HepG2 (cell line): Measurements from ENCODE around the gene OSBPL1A. TPM values are rescaled to one million over a fixed set of nuclear protein-coding genes. Genes with fewer than 3 reads are reported as not detected.
A peak's percentile ranks its signal among the peaks of the same experiment; 100 is the strongest.

Experiments used
- BCL6 ChIP-seq: IDR thresholded peaks from 2 replicates; pipeline ENCODE4 v1.6.1; 2016; ENCODE audit warnings: missing genetic modification reagents, missing compliant biosample characterization
- CSRNP2 ChIP-seq: sonication (generic); formaldehyde crosslinking; conservative IDR thresholded peaks from 2 replicates; pipeline ENCODE4 v1.8.0; 2022; ENCODE audit warnings: low read depth, missing genetic modification reagents
- FIP1L1 ChIP-seq: fragments of 200-400 bp; formaldehyde crosslinking; IDR thresholded peaks from 2 replicates; pipeline ENCODE4 v1.6.1; 2018; ENCODE audit warnings: low read depth, mild to moderate bottlenecking, low read length, moderate library complexity, borderline replicate concordance; ENCODE audit not compliant: insufficient read depth
- HIC2 ChIP-seq: sonication (generic); formaldehyde crosslinking; IDR thresholded peaks from 2 replicates; pipeline ENCODE4 v1.9.0; 2022; ENCODE audit warnings: low read depth, missing genetic modification reagents
- HOMEZ ChIP-seq: IDR thresholded peaks from 2 replicates; pipeline ENCODE4 v1.6.1; 2016; ENCODE audit warnings: low read depth
- MAFG ChIP-seq: sonication (generic); formaldehyde crosslinking; IDR thresholded peaks from 2 replicates; pipeline ENCODE4 v1.5.1; 2020; ENCODE audit warnings: mild to moderate bottlenecking, missing genetic modification reagents
- SRSF1 ChIP-seq: fragments of 200-400 bp; formaldehyde crosslinking; optimal IDR thresholded peaks from 2 replicates; pipeline ENCODE3; 2017; ENCODE audit warnings: mild to moderate bottlenecking, low read depth, low read length, moderate library complexity
- ZFP36L1 ChIP-seq: sonication (generic); formaldehyde crosslinking; IDR thresholded peaks from 2 replicates; pipeline ENCODE4 v1.8.0; 2022; ENCODE audit warnings: mild to moderate bottlenecking, missing genetic modification reagents, moderate library complexity
- ZMYM3 ChIP-seq: sonication (generic); formaldehyde crosslinking; IDR thresholded peaks from 2 replicates; pipeline ENCODE4 v1.5.1; 2020; ENCODE audit warnings: mild to moderate bottlenecking, missing genetic modification reagents
- ZNF337 ChIP-seq: sonication (generic); formaldehyde crosslinking; IDR thresholded peaks from 2 replicates; pipeline ENCODE4 v1.5.1; 2020; ENCODE audit warnings: missing genetic modification reagents, low read depth, mild to moderate bottlenecking, borderline replicate concordance
- ZNF670 ChIP-seq: sonication (generic); formaldehyde crosslinking; IDR thresholded peaks from 2 replicates; pipeline ENCODE4 v1.8.0; 2022; ENCODE audit warnings: mild to moderate bottlenecking, missing genetic modification reagents, borderline replicate concordance
- polyA plus RNA-seq, 8 experiments: library from polyadenylated mRNA; depleted of rRNA in 3 of 8; stranded (reverse) in 7 of 8; unstranded in 1 of 8; fragments of >200 nt; fragmentation: Illumina TruSeq in 4 of 8; extraction: Trizol in 4 of 8; gene quantifications; 2 replicates each; pipeline versions ENCODE4 v1.2.1 to v1.2.3, GENCODE V29; 2011 to 2016; ENCODE audit warnings: low read depth in 4 of 8, missing spikeins in 1 of 8, mixed read lengths in 1 of 8; ENCODE audit not compliant: insufficient read depth in 1 of 8
- total RNA-seq, 5 experiments: library from RNA; depleted of rRNA; stranded (reverse); fragments of >200 nt; fragmentation: Illumina TruSeq; extraction: Trizol; gene quantifications; 2 replicates each; pipeline ENCODE4 v1.2.3, GENCODE V29; 2016; ENCODE audit warnings: low read depth in 1 of 5
- TF ChIP-seq, protein P1 (sequence below): sonication (generic); formaldehyde crosslinking; IDR thresholded peaks from 2 replicates; pipeline ENCODE4 v1.8.1; 2023; ENCODE audit warnings: mild to moderate bottlenecking, inconsistent platforms, moderate library complexity, missing genetic modification reagents, borderline replicate concordance
- TF ChIP-seq, protein P2 (sequence below): sonication (generic); formaldehyde crosslinking; IDR thresholded peaks from 2 replicates; pipeline ENCODE4 v1.4.0; 2020; ENCODE audit warnings: mild to moderate bottlenecking, missing genetic modification reagents

OSBPL1A gene
- total and polyA plus RNA-seq, 2 of the 13 experiments (the other 11 are each of a cell fraction or from before 2014, with no cell fraction given) = 0.02 TPM; not detected in 1

DNA sequence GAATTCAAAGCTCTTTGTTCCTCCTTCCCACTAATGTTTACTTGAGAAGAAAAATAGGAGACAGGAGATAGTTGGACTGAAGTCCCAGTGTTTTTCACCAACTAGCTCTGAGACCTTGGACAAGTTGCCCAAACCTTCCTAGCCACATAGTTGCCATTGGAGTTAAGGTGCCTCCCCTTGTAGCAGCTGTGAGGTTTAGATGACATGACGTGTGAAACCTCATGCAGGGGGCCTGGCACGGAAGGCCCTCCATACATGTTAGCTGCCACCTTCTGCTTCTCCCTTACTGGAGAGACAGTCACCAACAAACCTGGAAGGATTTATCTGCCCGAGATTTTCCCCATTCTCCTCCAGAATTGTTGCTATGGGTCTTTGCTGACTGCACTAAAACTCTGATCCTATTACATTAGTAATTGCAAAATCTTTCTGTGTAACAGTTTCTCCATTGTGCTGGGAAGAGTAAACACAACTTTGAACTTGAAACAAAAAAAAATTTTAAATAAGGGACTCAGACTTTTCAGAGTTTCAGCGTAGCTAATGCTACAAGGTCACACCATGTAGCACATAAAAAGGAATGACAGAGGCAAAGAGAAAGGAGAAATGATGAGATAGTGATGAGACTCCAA is 282.6 kb downstream of the OSBPL1A start (continued):
- TF ChIP-seq, protein P1, sequence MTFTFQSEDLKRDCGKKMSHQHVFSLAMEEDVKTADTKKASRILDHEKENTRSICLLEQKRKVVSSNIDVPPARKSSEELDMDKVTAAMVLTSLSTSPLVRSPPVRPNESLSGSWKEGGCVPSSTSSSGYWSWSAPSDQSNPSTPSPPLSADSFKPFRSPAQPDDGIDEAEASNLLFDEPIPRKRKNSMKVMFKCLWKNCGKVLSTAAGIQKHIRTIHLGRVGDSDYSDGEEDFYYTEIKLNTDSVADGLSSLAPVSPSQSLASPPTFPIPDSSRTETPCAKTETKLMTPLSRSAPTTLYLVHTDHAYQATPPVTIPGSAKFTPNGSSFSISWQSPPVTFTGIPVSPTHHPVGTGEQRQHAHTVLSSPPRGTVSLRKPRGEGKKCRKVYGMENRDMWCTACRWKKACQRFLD (CRISPR knock-in tag) = no peak
- no peak for TF ChIP-seq ZNF337 (CRISPR knock-in tag)
- TF ChIP-seq MAFG = no peak
- no peak for TF ChIP-seq SRSF1
- TF ChIP-seq HOMEZ = no peak
- no peak for TF ChIP-seq HIC2
- no peak for TF ChIP-seq CSRNP2 (CRISPR knock-in tag)
- no peak for TF ChIP-seq ZMYM3 (CRISPR knock-in tag)
- TF ChIP-seq, protein P2, sequence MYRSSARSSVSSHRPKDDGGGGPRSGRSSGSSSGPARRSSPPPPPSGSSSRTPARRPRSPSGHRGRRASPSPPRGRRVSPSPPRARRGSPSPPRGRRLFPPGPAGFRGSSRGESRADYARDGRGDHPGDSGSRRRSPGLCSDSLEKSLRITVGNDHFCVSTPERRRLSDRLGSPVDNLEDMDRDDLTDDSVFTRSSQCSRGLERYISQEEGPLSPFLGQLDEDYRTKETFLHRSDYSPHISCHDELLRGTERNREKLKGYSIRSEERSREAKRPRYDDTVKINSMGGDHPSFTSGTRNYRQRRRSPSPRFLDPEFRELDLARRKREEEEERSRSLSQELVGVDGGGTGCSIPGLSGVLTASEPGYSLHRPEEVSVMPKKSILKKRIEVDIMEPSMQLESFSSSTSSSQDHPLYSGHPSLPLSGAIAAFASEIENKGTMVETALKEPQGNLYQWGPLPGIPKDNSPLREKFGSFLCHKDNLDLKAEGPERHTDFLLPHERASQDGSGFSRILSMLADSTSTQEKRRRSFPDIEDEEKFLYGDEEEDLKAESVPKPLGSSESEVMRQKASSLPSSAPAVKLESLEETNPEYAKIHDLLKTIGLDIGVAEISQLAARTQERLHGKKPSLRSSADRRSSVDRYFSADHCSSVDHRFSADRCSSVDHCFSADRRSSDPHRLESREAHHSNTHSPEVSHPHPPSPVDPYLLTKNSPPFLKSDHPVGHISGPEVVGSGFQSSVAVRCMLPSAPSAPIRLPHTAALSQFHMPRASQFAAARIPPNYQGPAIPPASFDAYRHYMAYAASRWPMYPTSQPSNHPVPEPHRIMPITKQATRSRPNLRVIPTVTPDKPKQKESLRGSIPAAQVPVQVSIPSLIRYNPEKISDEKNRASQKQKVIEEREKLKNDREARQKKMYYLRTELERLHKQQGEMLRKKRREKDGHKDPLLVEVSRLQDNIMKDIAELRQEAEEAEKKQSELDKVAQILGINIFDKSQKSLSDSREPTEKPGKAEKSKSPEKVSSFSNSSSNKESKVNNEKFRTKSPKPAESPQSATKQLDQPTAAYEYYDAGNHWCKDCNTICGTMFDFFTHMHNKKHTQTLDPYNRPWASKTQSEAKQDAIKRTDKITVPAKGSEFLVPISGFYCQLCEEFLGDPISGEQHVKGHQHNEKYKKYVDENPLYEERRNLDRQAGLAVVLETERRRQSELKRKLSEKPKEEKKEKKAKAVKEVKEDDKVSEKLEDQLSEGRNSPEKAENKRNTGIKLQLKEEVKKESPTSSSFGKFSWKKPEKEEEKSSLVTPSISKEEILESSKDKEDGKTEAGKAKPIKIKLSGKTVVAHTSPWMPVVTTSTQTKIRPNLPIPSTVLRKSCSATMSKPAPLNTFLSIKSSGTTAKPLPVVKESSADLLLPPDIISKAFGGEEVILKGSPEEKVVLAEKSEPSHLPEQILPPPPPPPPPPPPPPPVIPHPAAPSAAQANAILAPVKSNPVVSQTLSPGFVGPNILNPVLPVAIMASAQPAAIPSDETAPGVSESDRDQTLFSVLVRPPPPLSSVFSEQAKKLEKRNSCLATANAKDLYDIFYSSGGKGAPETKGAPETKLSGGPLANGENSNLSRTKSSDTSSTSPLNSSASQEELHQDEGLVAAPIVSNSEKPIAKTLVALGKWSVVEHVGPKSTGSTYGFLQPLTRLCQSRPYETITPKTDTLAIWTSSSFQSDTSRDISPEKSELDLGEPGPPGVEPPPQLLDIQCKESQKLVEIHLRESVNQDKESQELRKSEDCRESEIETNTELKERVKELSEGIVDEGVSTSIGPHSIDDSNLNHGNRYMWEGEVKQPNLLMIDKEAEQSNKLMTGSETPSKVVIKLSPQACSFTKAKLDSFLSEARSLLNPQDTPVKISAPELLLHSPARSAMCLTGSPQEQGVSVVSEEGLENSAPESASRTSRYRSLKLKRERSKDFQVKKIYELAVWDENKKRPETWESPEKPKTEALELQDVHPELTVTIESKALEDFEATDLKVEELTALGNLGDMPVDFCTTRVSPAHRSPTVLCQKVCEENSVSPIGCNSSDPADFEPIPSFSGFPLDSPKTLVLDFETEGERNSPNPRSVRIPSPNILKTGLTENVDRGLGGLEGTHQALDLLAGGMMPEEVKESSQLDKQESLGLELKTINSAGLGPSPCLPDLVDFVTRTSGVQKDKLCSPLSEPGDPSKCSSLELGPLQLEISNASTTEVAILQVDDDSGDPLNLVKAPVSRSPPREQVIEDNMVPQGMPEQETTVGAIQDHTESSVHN (CRISPR knock-in tag) = no peak
- no peak for TF ChIP-seq ZFP36L1
- TF ChIP-seq FIP1L1 = no peak
- peak; percentile 44; the same call in 1 of the 2 replicates for TF ChIP-seq BCL6 (CRISPR knock-in tag)
- TF ChIP-seq ZNF670 (CRISPR knock-in tag) = no peak
